Eye (tissue), 1 donor: Measurements from ENCODE around the gene RGL3.
"Not testable (repeated sequence)": the region's sequence is repeated elsewhere in the genome, so short reads cannot be mapped to it uniquely, and the experiment has no call there.

Source experiments
- DNase-seq: peaks from one replicate; pipeline ENCODE4 v3.0.0-alpha.2; 2015

RGL3 gene

GRCh38 chr19:11379269-11379845 lies 39.8 kb downstream of the RGL3 start:
- DNase-seq = not testable (repeated sequence)

DNA sequence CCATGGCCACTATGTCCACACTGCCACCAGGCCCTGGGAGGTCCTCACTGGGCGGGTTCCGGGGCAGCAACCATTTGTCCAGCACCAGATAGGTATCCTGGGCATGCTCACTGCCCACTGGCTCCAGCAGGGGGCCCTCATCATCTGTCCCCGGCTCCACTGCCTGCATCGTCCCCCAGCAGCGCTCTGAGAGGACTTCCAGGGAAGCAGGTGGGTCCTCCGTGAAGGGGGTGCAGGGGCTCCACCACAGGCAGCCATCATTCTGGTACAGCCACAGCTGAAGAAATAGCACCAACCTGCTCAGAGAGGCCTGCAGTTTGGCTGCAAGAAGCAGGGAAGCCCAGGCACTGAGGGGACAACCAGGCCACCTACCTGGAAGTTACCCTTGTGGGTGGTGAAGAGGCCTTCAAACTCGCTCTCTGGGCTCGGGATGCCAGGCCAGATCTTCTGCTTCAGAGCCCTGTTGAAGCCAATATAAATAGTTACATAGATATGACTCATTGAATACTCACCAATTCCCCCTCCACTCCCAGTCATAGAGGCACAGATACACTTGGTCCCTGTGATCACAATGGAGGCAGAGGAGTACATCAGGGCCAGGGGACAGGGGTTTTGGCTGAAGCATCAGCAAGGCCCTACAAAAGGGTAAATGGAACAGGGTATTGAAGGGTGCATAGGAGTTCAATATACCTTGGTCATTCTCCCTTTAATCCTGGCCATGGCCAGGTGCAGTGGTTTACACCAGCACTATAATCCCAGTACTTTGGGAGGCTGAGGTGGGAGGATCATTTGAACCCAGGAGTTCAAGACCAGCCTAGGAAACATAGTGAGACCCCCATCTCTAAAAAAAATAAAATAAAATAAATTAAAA lies 40.6 kb downstream of the RGL3 start:
- peak; percentile 79 for DNase-seq

DNA sequence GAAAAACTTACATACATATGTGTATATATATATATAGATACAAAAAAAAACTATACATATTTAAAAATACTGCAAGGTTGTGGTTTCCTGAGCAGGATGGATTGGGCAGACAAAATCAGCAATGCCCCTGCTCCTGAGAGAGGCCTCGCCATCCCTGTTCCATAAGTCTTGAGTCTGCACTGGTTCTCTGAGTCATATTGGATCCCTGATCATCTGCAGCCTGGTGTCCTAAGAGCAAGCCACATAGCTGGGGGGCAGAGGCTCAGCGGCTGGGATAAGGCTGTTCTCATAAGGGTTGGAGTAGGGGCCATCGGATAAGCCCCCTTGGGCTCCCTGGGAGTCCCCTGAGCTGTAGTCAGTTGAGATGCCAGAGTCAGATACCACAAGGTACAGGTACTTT lies 41.4 kb downstream of the RGL3 start:
- no peak for DNase-seq

GRCh38 chr19:11377237-11377636 lies 41.9 kb downstream of the RGL3 start:
- DNase-seq = no peak

GRCh38 chr19:11375143-11375948 lies 43.8 kb downstream of the RGL3 start:
- no peak for DNase-seq

GRCh38 chr19:11374433-11375142 lies 44.5 kb downstream of the RGL3 start, which contains the start of gene SWSAP1:
Gene SWSAP1 (plus strand): TSS chr19:11374666. CDS start chr19:11374681, 15 bp downstream.
- DNase-seq = peak; percentile 100

DNA sequence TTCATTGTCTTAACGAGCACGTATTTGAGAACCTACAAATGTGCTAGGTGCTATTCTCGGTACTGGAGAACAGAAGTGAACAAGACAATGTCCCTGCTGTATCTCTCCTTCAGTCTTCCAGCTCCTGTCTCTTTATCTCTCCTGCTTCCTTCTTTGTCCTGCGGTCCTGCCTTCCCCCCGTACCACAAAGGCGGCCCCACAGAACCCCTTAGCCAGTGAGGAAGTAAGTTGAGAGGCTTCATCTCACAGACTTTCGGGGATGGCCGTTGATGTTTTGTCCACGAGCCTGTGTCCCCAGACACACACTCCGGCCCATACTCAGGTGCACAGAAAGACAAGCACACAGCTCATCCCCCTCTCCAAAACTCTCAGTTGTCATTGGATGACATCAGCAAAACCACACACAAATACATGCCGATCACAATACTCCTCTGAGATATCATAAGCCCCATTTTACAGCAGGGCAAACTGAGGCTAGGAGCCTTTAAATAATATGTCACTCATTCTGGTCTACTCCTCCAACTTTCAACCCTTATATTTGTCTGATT lies 45.2 kb downstream of the RGL3 start:
- no peak for DNase-seq

DNA sequence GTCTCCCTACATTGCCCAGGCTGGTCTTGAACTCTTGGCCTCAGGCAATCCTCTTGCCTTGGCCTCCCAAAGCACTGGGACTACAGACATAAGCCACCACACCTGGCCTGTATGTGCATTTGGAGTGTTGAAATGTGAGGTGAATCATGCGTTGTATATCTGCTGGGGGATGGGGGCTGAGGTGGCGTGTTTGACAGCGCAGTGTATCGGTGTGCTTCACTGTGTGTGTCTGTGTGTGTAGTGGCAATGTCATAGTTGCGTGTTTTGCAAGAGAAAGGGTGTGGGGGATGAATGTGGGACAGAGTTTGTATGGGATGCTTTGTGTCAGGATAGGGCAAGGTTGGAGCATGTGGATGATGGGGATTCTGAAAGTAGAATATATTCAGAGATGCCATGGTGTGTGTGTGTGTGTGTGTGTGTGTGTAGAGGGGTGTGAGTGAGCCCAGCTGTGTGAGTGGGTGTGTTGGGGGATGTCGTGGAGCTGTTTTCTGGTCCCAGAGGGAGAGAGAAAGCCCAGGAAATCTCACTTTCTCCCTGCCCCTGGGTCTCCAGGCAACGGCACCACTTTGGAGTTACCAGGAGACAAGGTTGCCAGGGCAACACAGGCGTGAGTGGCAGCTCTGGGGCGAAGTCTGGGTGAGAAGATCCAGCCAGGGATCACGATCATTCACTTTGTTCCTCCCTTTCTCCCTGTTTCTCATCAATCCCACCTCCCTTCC lies 45.8 kb downstream of the RGL3 start:
- peak; percentile 95 for DNase-seq

DNA sequence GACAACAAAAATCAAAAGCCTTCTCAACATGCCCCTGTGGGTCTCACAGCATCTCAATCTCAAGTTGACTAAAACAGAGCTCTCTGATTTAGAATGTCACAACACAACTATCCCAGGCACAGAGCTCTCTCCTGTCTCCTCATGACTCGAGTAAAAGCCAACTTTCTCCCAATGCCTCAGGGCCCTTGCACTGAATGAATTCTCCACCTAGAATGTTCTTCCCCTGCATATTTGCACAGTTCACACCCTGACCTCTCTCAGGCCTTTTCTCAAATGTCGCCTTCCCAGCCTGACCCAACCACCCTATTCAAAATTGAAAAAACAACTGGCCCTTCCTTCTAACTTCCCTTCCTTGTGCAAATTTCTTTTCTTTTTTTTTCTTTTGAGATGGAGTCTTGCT lies 48.4 kb downstream of the RGL3 start:
- no peak for DNase-seq

- no peak for DNase-seq
Measured at GRCh38 chr19:11367528-11367927, 51.6 kb downstream of the RGL3 start.

GRCh38 chr19:11365557-11366117 lies 53.5 kb downstream of the RGL3 start:
- no peak for DNase-seq

- no peak for DNase-seq
Measured at GRCh38 chr19:11364935-11365334, 54.2 kb downstream of the RGL3 start.

DNA sequence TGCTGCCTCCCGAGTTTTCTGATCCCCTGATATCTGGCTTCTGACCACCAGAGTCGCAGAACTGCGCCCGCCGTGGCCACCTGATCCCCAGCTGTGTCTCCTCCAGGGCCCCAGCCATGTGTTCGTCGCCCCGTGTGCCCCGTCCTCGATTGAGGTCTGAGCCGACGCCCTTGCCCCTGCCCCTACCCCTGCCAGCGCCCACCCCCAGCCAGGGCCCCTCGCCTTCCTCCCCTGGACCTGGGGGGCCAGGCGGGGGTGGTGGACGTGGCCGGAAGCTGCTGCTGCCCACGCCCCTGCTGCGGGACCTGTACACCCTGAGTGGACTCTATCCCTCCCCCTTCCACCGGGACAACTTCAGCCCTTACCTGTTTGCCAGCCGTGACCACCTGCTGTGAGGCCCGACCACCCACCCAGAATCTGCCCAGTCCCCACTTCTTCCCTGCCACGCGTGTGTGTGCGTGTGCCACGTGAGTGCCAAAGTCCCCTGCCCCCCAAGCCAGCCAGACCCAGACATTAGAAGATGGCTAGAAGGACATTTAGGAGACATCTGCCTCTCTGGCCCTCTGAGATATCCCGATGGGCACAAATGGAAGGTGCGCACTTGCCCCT lies 54.7 kb downstream of the RGL3 start:
- DNase-seq = no peak

- DNase-seq = no peak
Measured at GRCh38 chr19:11363881-11364280, 55.2 kb downstream of the RGL3 start.

GRCh38 chr19:11361771-11362731 lies 57.1 kb downstream of the RGL3 start:
- no peak for DNase-seq

GRCh38 chr19:11361037-11361770 lies 57.9 kb downstream of the RGL3 start:
- DNase-seq = peak; percentile 90

DNA sequence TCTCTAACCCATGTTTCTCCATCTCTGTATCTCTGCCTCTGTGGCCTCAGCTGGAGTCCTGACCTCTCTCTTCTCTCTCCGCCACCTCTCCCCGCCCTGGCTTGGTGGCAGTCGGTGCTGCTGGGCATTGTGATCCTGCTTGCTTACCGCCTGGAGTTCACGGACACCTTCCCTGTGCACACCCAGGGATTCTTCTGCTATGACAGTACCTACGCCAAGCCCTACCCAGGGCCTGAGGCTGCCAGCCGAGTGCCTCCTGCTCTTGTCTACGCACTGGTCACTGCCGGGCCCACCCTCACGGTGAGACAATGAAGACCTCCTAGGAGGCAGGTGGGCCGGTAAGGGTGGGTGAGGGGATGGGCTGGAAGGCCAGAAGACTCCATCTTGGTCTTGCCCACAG lies 59.7 kb downstream of the RGL3 start:
- DNase-seq = no peak

GRCh38 chr19:11356676-11357550 lies 62.2 kb downstream of the RGL3 start:
- no peak for DNase-seq
